ENCODE results near the gene UBC. TPM values are rescaled to one million over a fixed set of nuclear protein-coding genes. Genes with fewer than 3 reads are reported as not detected.

The UBC gene
- total and polyA plus RNA-seq, 9 of the 15 experiments (the other 6 are each of a cell fraction or from before 2014, with no cell fraction given) = 533 to 1,153 (median 813) TPM

GRCh38 chr12:124883263-124884130 lies 31.0 kb downstream of the UBC start (continued):
- TF ChIP-seq FOSL1 (tag; conservative IDR thresholded peaks at IDR 0.05) = peak; percentile 87
- no peak for TF ChIP-seq CBX3 (IDR thresholded peaks at IDR 0.05; ENCODE audit: borderline replicate concordance in 1 of 2, low read length in 2 of 2)
- TF ChIP-seq STAT5A (IDR thresholded peaks at IDR 0.05; ENCODE audit: borderline replicate concordance, low read length) = no peak
- TF ChIP-seq RBM14 (IDR thresholded peaks at IDR 0.05; ENCODE audit: borderline replicate concordance, insufficient read depth, low read depth, low read length) = no peak
- no peak for TF ChIP-seq ZBTB9 (CRISPR knock-in tag; IDR thresholded peaks at IDR 0.05)
- no peak for TF ChIP-seq CUX1 (CRISPR knock-in tag; IDR thresholded peaks at IDR 0.05)
- TF ChIP-seq SIRT6 (IDR thresholded peaks at IDR 0.05; ENCODE audit: low read depth, low read length) = no peak
- TF ChIP-seq GATAD2A (IDR thresholded peaks at IDR 0.05) = peak; percentile 90
- TF ChIP-seq ESRRA (IDR thresholded peaks at IDR 0.05; ENCODE audit: borderline replicate concordance, low read depth) = no peak
- no peak for TF ChIP-seq MNT (conservative IDR thresholded peaks at IDR 0.05)
- no peak for TF ChIP-seq PPARD (CRISPR knock-in tag; IDR thresholded peaks at IDR 0.05)
- TF ChIP-seq ZNF76 (CRISPR knock-in tag; IDR thresholded peaks at IDR 0.05; ENCODE audit: borderline replicate concordance) = no peak
- no peak for TF ChIP-seq ZNF224 (CRISPR knock-in tag; IDR thresholded peaks at IDR 0.05)
- TF ChIP-seq ATF1 (CRISPR knock-in tag; IDR thresholded peaks at IDR 0.05) = no peak
- no peak for TF ChIP-seq ATF1 (tag; IDR thresholded peaks at IDR 0.05)
- TF ChIP-seq TCF7L2 (IDR thresholded peaks at IDR 0.05; ENCODE audit: low read depth, low read length) = no peak
- TF ChIP-seq DDX20 (tag; IDR thresholded peaks at IDR 0.05; ENCODE audit: low read depth) = no peak
- no peak; a peak in 1 of 4 replicates for TF ChIP-seq KDM1A (IDR thresholded peaks at IDR 0.05)
- TF ChIP-seq NFE2L1 (tag; IDR thresholded peaks at IDR 0.05; ENCODE audit: borderline replicate concordance, low read depth) = no peak
- no peak for TF ChIP-seq KLF10 (CRISPR knock-in tag; IDR thresholded peaks at IDR 0.05)
- TF ChIP-seq ETV1 (tag; conservative IDR thresholded peaks at IDR 0.05; ENCODE audit: low read depth) = no peak

Measured in K562 (cell line).